Measurements from ENCODE around the gene STXBP1. TPM values are rescaled to one million over a fixed set of nuclear protein-coding genes. Genes with fewer than 3 reads are reported as not detected.

STXBP1 gene
- total RNA-seq, 1 experiment from 2014 or later = 40.6 TPM

DNA sequence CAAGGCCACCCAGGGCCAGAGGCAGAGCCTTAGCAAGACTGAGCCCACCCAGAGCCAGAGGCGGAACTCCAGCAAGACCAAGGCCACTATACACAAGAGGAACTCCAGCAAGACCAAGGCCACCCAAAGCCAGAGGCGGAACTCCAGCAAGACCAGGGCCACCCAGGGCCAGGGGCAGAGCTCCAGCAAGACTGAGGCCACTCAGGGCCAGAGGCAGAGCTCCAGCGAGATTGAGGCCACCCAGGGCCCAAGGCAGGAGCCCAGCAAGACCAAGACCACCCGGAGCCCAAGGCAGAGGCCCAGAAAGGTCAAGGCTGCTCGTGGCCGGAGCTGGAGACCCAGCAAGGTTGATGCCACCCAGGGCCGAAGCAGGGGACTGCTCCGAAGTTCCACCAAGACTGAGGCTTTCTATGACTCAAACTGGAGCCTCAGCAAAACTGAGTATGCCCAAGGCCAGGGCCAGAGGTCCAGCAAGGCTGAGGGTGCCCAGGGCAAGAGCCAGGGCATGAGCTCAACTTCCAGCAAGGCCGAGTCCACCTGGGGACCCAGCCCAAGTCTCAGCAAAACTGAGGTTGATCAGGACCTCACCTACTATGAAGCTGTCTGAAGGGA lies 118.8 kb downstream of the STXBP1 start (continued):
- no peak for TF ChIP-seq ZNF274 (IDR thresholded peaks at IDR 0.05; ENCODE audit: low read depth, low read length)

DNA sequence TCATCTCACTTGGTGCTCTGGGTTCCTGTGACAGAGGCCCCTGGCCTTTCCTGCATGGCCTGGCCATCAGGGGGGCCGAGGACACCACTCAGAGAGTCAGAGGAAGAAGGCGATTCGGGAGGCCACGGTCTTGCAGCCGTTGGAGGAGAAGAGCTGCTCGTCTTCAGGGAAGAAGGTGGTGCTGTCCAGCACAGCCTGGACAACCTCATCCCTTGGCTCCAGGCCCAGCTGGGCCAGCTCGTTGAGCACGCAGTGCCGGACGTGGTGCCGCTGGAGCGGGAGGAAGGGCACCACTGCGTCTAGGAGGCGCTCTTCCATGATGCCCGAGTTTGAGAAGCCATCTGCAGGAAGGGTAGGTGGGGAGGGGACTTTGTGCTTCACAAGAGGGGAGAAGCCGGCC lies 119.9 kb downstream of the STXBP1 start:
- H3K36me3 ChIP-seq (ENCODE audit: control insufficient read depth in 1 of 2, insufficient read depth in 2 of 2, low read length in 2 of 2) = no peaks in the 10 kb centered on the region
- H3K27ac ChIP-seq (ENCODE audit: low read depth, low read length) = no peak overlapping the region
- ATAC-seq (no peak), DNase-seq (ENCODE audit: low read depth, low spot score) (no peak)
- H3K4me2 ChIP-seq (ENCODE audit: low read length) = no peak overlapping the region
- no peak overlapping the region for H3K9ac ChIP-seq (ENCODE audit: low read length)
- no TSS peak for BruUV-seq (replicated peaks)
- no peaks in the 10 kb centered on the region for H4K20me1 ChIP-seq (ENCODE audit: insufficient read depth)
- H3K9me3 ChIP-seq (ENCODE audit: control insufficient read depth in 1 of 2, insufficient read depth in 1 of 2, low read depth in 1 of 2, low read length in 2 of 2) = no peaks in the 10 kb centered on the region
- no peak overlapping the region for H3K4me3 ChIP-seq (replicated peaks in 1 of 2; ENCODE audit: low read depth in 1 of 2, low read length in 2 of 2)
- no peaks in the 10 kb centered on the region for H3K27me3 ChIP-seq (ENCODE audit: insufficient read depth, low read length)
- ChIA-PET POLR2A (no interaction called here), CTCF (no interaction called here), RAD21 (ENCODE audit: low non-redundant PET in 1 of 2, low total read pairs in 2 of 2, uncharacterized antibody in 2 of 2, unreplicated experiment in 2 of 2) (no interaction called here)
- no peaks in the 10 kb centered on the region for H3K9me2 ChIP-seq (ENCODE audit: insufficient read depth)
- TF ChIP-seq, protein P1, sequence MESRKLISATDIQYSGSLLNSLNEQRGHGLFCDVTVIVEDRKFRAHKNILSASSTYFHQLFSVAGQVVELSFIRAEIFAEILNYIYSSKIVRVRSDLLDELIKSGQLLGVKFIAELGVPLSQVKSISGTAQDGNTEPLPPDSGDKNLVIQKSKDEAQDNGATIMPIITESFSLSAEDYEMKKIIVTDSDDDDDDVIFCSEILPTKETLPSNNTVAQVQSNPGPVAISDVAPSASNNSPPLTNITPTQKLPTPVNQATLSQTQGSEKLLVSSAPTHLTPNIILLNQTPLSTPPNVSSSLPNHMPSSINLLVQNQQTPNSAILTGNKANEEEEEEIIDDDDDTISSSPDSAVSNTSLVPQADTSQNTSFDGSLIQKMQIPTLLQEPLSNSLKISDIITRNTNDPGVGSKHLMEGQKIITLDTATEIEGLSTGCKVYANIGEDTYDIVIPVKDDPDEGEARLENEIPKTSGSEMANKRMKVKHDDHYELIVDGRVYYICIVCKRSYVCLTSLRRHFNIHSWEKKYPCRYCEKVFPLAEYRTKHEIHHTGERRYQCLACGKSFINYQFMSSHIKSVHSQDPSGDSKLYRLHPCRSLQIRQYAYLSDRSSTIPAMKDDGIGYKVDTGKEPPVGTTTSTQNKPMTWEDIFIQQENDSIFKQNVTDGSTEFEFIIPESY (IDR thresholded peaks at IDR 0.05; ENCODE audit: extremely low read depth, insufficient replicate concordance, low read length) = no peak
- no peak for TF ChIP-seq CBX3 (IDR thresholded peaks at IDR 0.05; ENCODE audit: low read depth)
- no peak for TF ChIP-seq FOSL1 (IDR thresholded peaks at IDR 0.05; ENCODE audit: low read depth)
- no peak for TF ChIP-seq YY1 (IDR thresholded peaks at IDR 0.05; ENCODE audit: extremely low read depth, insufficient replicate concordance, low read depth, low read length)
- no peak for TF ChIP-seq POLR2A (IDR thresholded peaks at IDR 0.05; ENCODE audit: borderline replicate concordance, extremely low read depth, insufficient read depth, insufficient read length)
- TF ChIP-seq EGR1 (IDR thresholded peaks at IDR 0.05; ENCODE audit: low read depth) = no peak
- no peak for TF ChIP-seq POLR2AphosphoS5 (IDR thresholded peaks at IDR 0.05; ENCODE audit: low read depth, low read length)
- no peak for TF ChIP-seq JUND (IDR thresholded peaks at IDR 0.05)
- no peak for TF ChIP-seq ZNF274 (IDR thresholded peaks at IDR 0.05; ENCODE audit: low read depth, low read length)
- TF ChIP-seq, protein P2, sequence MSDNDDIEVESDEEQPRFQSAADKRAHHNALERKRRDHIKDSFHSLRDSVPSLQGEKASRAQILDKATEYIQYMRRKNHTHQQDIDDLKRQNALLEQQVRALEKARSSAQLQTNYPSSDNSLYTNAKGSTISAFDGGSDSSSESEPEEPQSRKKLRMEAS (IDR thresholded peaks at IDR 0.05) = no peak
- TF ChIP-seq ELF1 (IDR thresholded peaks at IDR 0.05; ENCODE audit: borderline replicate concordance, low read depth) = no peak
- TF ChIP-seq, protein P3, sequence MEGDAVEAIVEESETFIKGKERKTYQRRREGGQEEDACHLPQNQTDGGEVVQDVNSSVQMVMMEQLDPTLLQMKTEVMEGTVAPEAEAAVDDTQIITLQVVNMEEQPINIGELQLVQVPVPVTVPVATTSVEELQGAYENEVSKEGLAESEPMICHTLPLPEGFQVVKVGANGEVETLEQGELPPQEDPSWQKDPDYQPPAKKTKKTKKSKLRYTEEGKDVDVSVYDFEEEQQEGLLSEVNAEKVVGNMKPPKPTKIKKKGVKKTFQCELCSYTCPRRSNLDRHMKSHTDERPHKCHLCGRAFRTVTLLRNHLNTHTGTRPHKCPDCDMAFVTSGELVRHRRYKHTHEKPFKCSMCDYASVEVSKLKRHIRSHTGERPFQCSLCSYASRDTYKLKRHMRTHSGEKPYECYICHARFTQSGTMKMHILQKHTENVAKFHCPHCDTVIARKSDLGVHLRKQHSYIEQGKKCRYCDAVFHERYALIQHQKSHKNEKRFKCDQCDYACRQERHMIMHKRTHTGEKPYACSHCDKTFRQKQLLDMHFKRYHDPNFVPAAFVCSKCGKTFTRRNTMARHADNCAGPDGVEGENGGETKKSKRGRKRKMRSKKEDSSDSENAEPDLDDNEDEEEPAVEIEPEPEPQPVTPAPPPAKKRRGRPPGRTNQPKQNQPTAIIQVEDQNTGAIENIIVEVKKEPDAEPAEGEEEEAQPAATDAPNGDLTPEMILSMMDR (IDR thresholded peaks at IDR 0.05 in 2 of 3, conservative IDR thresholded peaks at IDR 0.05 in 1 of 3; ENCODE audit: borderline replicate concordance in 1 of 3, insufficient read depth in 1 of 3, low read depth in 2 of 3, low read length in 2 of 3) = no peak
- H3K79me2 ChIP-seq (ENCODE audit: insufficient read depth, low read length) = no peaks in the 10 kb centered on the region
- intact Hi-C loops (cut with micrococcal nuclease) = no loop called here
- peaks cover 4 to 17% of the 10 kb centered on the region in 2 experiments for H3K4me1 ChIP-seq (ENCODE audit: control insufficient read depth in 1 of 2, insufficient read depth in 2 of 2, low read length in 2 of 2)
- H2AFZ ChIP-seq (ENCODE audit: low read depth, low read length, poor library complexity, severe bottlenecking) = no peak overlapping the region
